H1 (cell line): ENCODE results near the gene SLC16A2.

ENCODE experiments used
- POLR2A ChIP-seq, 2 experiments: IDR thresholded peaks; 1 replicate in 1 of 2; 2 replicates in 1 of 2; pipeline ENCODE4 v1.6.1; 2011; ENCODE audit warnings: low read depth in 2 of 2, low read length in 2 of 2, mild to moderate bottlenecking in 2 of 2; ENCODE audit errors: control extremely low read depth in 1 of 2
- TAF1 ChIP-seq: IDR thresholded peaks from 2 replicates; pipeline ENCODE4 v1.6.1; 2011; ENCODE audit warnings: mild to moderate bottlenecking, low read depth, low read length
- TF ChIP-seq, protein P1 (sequence below), 3 experiments: IDR thresholded peaks; 1 replicate in 2 of 3; 2 replicates in 1 of 3; pipeline versions ENCODE4 v1.5.1 to v1.6.1; 2011; ENCODE audit warnings: low read length in 3 of 3, mild to moderate bottlenecking in 3 of 3, inconsistent platforms in 2 of 3, low read depth in 1 of 3, moderate library complexity in 1 of 3; ENCODE audit not compliant: insufficient read depth in 1 of 3; ENCODE audit errors: control extremely low read depth in 1 of 3
- TF ChIP-seq, protein P2 (sequence below): IDR thresholded peaks from 2 replicates; pipeline ENCODE4 v1.6.1; 2012; ENCODE audit warnings: low read length, inconsistent platforms

DNA sequence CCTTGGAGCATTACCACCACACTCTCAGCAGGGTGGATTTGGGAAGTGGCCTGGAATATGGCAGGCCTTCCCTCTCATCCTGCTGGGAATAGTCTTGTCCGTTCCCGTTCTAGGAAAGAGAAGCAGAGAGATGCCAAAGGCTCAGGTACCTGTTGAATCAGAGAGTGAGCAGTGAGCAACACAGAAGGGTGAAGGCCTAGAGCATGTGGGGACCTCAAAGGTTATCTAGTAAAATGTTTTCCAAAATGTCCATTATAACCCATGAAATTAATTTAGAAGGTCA is 30.8 kb downstream of the SLC16A2 start:
- TF ChIP-seq, protein P1, sequence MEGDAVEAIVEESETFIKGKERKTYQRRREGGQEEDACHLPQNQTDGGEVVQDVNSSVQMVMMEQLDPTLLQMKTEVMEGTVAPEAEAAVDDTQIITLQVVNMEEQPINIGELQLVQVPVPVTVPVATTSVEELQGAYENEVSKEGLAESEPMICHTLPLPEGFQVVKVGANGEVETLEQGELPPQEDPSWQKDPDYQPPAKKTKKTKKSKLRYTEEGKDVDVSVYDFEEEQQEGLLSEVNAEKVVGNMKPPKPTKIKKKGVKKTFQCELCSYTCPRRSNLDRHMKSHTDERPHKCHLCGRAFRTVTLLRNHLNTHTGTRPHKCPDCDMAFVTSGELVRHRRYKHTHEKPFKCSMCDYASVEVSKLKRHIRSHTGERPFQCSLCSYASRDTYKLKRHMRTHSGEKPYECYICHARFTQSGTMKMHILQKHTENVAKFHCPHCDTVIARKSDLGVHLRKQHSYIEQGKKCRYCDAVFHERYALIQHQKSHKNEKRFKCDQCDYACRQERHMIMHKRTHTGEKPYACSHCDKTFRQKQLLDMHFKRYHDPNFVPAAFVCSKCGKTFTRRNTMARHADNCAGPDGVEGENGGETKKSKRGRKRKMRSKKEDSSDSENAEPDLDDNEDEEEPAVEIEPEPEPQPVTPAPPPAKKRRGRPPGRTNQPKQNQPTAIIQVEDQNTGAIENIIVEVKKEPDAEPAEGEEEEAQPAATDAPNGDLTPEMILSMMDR (IDR thresholded peaks at IDR 0.05; ENCODE audit: control extremely low read depth in 1 of 3, insufficient read depth in 1 of 3, low read depth in 1 of 3, low read length in 3 of 3) = no peak
- TF ChIP-seq TAF1 = no peak
- TF ChIP-seq, protein P2, sequence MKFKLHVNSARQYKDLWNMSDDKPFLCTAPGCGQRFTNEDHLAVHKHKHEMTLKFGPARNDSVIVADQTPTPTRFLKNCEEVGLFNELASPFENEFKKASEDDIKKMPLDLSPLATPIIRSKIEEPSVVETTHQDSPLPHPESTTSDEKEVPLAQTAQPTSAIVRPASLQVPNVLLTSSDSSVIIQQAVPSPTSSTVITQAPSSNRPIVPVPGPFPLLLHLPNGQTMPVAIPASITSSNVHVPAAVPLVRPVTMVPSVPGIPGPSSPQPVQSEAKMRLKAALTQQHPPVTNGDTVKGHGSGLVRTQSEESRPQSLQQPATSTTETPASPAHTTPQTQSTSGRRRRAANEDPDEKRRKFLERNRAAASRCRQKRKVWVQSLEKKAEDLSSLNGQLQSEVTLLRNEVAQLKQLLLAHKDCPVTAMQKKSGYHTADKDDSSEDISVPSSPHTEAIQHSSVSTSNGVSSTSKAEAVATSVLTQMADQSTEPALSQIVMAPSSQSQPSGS = no peak
- TF ChIP-seq POLR2A (IDR thresholded peaks at IDR 0.05; ENCODE audit: control extremely low read depth in 1 of 2, low read depth in 2 of 2, low read length in 2 of 2) = no peak
